BJ (cell line): ENCODE measurements around the gene USP36. TPM values are rescaled to one million over a fixed set of nuclear protein-coding genes. Genes with fewer than 3 reads are reported as not detected.

Experiments
- CTCF ChIA-PET: fragments of 350-600 bp; formaldehyde crosslinking; extraction: SDS; loops from one replicate; lab custom pipeline; 2021; ENCODE audit warnings: antibody characterized with exemption, inconsistent platforms; lab: Yijun Ruan, JAX
- POLR2A ChIA-PET: fragments of 300-600 bp; sonication (Branson Sonifier 250); formaldehyde crosslinking; extraction: SDS; loops from one replicate; lab custom pipeline; 2021; ENCODE audit warnings: antibody characterized with exemption; lab: Charles Lee
- DNase-seq: peaks from one replicate; pipeline ENCODE4 v3.0.0-alpha.2; 2011; ENCODE audit warnings: low read depth
- H3K27me3 ChIP-seq: 2 replicates; pipeline ENCODE4 v1.6.0; 2011; ENCODE audit warnings: low read length; ENCODE audit not compliant: control insufficient read depth, insufficient read depth
- H3K36me3 ChIP-seq: 2 replicates; pipeline ENCODE4 v1.5.1; 2011; ENCODE audit warnings: low read length; ENCODE audit not compliant: control insufficient read depth, insufficient read depth
- H3K4me3 ChIP-seq: 2 replicates; pipeline ENCODE4 v1.5.1; 2011; ENCODE audit warnings: low read depth, mild to moderate bottlenecking, control low read depth, low read length
- CTCF ChIP-seq: IDR thresholded peaks from 2 replicates; pipeline ENCODE4 v1.5.1; 2011; ENCODE audit warnings: low read depth, mild to moderate bottlenecking, control low read depth, inconsistent platforms, low read length, moderate library complexity; ENCODE audit not compliant: insufficient read depth
- polyA plus RNA-seq: library from polyadenylated mRNA; depleted of rRNA; stranded (reverse); fragments of >200 nt; gene quantifications from 2 replicates; pipeline ENCODE4 v1.2.3, GENCODE V29; 2011

USP36 gene
- polyA plus RNA-seq, 1 experiment, result 22.1 TPM

- Histone ChIP-seq H3K36me3 (peaks cover 35% of the 10 kb centered on the region), H3K27me3 (no peaks in the 10 kb centered on the region), H3K4me3 (no peak overlapping the region)
- no peak for TF ChIP-seq CTCF
- ChIA-PET CTCF (no interaction called here), POLR2A (no interaction called here)
- no peak for DNase-seq
Measured at GRCh38 chr17:78806451-78806850, 34.2 kb downstream of the USP36 start.

GRCh38 chr17:78805301-78805700, 35.3 kb downstream of the USP36 start:
- Histone ChIP-seq H3K36me3 (peaks cover 33% of the 10 kb centered on the region), H3K4me3 (no peak overlapping the region), H3K27me3 (no peaks in the 10 kb centered on the region)
- ChIA-PET CTCF (no interaction called here), POLR2A (no interaction called here)
- TF ChIP-seq CTCF, result no peak
- DNase-seq, result no peak

- H3K27me3 ChIP-seq, result no peaks in the 10 kb centered on the region
- TF ChIP-seq CTCF, result no peak
- ChIA-PET CTCF (interaction anchor here (0.9 to 1.0 kb wide), 2 partner anchors 15 to 18 kb away, joined by 3 read pairs; no protein-coding TSS in a partner anchor), POLR2A (interaction anchor here (0.5 kb wide), 1 partner anchor 12 kb away, joined by 12 read pairs; no protein-coding TSS in a partner anchor)
- no peak overlapping the region for H3K4me3 ChIP-seq
- H3K36me3 ChIP-seq, result peaks cover 33% of the 10 kb centered on the region
- no peak for DNase-seq
Measured at GRCh38 chr17:78804777-78805176, 35.8 kb downstream of the USP36 start.

GRCh38 chr17:78803186-78803845, 37.3 kb downstream of the USP36 start:
- no peak overlapping the region for H3K4me3 ChIP-seq
- TF ChIP-seq CTCF, result no peak
- ChIA-PET CTCF (no interaction called here), POLR2A (no interaction called here)
- H3K27me3 ChIP-seq, result no peaks in the 10 kb centered on the region
- no peak for DNase-seq
- peaks cover 44% of the 10 kb centered on the region for H3K36me3 ChIP-seq

GRCh38 chr17:78802459-78802858, 38.2 kb downstream of the USP36 start:
- no peak for TF ChIP-seq CTCF
- CTCF ChIA-PET, result no interaction called here
- Histone ChIP-seq H3K4me3 (no peak overlapping the region), H3K36me3 (peaks cover 51% of the 10 kb centered on the region), H3K27me3 (no peaks in the 10 kb centered on the region)
- no peak for DNase-seq
- POLR2A ChIA-PET, result no interaction called here
